ENCODE data around the gene FIGNL2. TPM values are rescaled to one million over a fixed set of nuclear protein-coding genes. Genes with fewer than 3 reads are reported as not detected.
A peak's percentile ranks its signal among the peaks of the same experiment; 100 is the strongest.

FIGNL2 gene
- total and polyA plus RNA-seq, 5 donors: 0.18 to 0.39 (median 0.26) TPM

DNA sequence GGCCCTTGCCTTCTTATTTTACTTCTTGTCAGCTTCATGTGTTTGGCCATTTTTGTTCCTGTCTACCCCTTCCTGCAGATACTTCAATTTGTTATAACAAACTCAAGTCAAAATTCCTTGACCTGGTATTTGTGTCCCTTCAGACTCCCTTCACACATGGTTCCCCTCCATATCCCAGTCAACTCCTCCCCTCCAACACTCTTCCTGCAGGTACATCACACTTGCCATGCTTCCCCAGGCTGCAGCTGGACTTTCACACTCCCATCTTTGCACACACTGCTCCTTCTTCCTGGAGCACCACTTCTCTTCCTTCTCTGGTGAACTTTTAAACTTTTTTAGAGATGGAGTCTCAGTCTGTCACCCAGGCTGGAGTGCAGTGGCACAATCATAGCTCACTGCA, 18.9 kb upstream of the FIGNL2 start:
- Histone ChIP-seq H3K27me3 (ENCODE audit: control insufficient read depth, insufficient read depth) (no peaks in the 10 kb centered on the region), H3K4me1 (ENCODE audit: control insufficient read depth, insufficient read depth, low read length) (peaks cover 3% of the 10 kb centered on the region)

DNA sequence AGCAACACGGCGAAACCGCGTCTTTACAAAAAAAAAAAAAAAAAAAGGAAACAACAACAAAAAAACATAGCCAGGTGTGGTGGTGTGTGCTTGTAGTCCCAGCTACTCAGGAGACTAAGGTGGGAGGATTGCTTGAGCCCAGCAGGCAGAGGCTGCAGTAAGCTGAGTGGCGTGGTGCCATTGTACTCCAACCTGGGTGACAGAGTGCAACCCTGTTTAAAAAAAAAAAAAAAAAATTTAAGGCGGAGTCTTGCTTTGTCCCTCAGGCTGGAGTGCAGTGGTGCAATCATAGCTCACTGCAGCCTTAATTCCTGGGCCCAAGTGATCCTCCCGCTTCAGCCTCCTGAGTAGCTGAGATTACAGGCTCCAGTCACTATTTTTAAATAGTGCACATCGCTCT, 18.2 kb upstream of the FIGNL2 start:
- no peak overlapping the region for H3K27ac ChIP-seq (ENCODE audit: low read length)
- no peak overlapping the region for H3K4me3 ChIP-seq (ENCODE audit: low read length)
- no peaks in the 10 kb centered on the region for H3K9me3 ChIP-seq (ENCODE audit: control insufficient read depth, low read length)
- peaks cover 3% of the 10 kb centered on the region for H3K4me1 ChIP-seq (ENCODE audit: control insufficient read depth, insufficient read depth, low read length)
- intact Hi-C loops (cut with DNase I): no loop called here
- DNase-seq: no peak
- 96% methylated on average over 8 of the region's 8 CpGs for WGBS
- H3K27me3 ChIP-seq (ENCODE audit: control insufficient read depth, insufficient read depth): no peaks in the 10 kb centered on the region
- no peak for ATAC-seq

More for the DNA sequence above, 18.9 kb upstream of the FIGNL2 start:
- no peak overlapping the region for H3K4me3 ChIP-seq (ENCODE audit: low read length)
- intact Hi-C loops (cut with DNase I): no loop called here
- ATAC-seq (no peak), DNase-seq (no peak)
- no peaks in the 10 kb centered on the region for H3K9me3 ChIP-seq (ENCODE audit: control insufficient read depth, low read length)
- H3K27ac ChIP-seq (ENCODE audit: low read length): no peak overlapping the region

DNA sequence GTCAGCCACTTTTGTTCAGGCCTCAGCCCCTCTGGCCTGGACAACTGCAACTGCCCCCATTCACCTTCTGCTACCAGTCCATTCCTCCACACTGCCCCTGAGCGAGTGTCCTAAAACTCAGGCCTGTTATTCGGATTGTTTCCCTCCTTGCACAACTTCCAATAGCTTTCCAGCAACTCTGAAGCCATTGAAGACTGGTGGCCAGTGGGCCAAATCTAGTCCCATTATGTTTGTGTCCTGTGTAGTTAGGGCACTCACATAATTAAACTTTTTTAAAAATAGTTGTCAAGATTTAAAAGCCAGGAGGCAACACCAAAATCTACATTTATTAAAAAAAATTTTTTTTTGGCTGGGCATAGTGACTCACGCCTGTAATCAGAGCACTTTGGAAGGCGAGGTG, 17.8 kb upstream of the FIGNL2 start:
- H3K4me3 ChIP-seq (ENCODE audit: low read length): no peak overlapping the region
- H3K9me3 ChIP-seq (ENCODE audit: control insufficient read depth, low read length): no peaks in the 10 kb centered on the region
- ATAC-seq: no peak
- H3K4me1 ChIP-seq (ENCODE audit: control insufficient read depth, insufficient read depth, low read length): peaks cover 3% of the 10 kb centered on the region
- no peak for DNase-seq
- no peaks in the 10 kb centered on the region for H3K27me3 ChIP-seq (ENCODE audit: control insufficient read depth, insufficient read depth)
- WGBS: 94% methylated on average over 4 of the region's 4 CpGs
- intact Hi-C loops (cut with DNase I): no loop called here
- no peak overlapping the region for H3K27ac ChIP-seq (ENCODE audit: low read length)

DNA sequence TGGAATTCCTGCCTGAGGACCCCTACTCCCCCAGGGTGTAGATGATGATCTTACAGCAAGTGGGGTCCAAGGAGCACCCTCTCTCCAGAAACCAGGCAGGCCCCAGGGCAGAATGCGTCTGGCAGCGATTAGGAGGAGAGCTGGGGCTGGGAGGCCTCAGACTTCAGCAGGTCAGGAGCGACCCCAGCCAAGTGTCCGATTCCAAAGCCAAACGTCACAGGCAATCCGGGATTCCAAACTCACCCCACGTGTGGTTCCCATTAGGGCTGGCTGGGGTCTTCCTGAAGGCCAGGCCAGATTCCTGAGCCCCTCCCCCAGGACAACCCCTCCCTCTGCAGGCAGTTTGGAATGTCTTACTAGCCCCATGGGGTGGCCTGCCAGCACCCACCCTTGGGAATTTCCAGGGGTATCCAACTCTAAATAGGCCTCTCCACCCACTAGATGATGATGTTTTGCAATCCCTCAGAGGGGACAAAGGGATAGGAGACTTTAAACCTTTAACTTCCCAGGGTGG, 17.3 kb upstream of the FIGNL2 start:
- 86% methylated on average over 7 of the region's 7 CpGs for WGBS
- Histone ChIP-seq H3K4me3 (ENCODE audit: low read length) (no peak overlapping the region), H3K9me3 (ENCODE audit: control insufficient read depth, low read length) (no peaks in the 10 kb centered on the region), H3K27ac (ENCODE audit: low read length) (no peak overlapping the region), H3K27me3 (ENCODE audit: control insufficient read depth, insufficient read depth) (no peaks in the 10 kb centered on the region), H3K4me1 (ENCODE audit: control insufficient read depth, insufficient read depth, low read length) (peaks cover 3% of the 10 kb centered on the region)
- ATAC-seq: no peak
- peak in 1 of 3 donors; percentile 14 for DNase-seq
- intact Hi-C loops (cut with DNase I): no loop called here

DNA sequence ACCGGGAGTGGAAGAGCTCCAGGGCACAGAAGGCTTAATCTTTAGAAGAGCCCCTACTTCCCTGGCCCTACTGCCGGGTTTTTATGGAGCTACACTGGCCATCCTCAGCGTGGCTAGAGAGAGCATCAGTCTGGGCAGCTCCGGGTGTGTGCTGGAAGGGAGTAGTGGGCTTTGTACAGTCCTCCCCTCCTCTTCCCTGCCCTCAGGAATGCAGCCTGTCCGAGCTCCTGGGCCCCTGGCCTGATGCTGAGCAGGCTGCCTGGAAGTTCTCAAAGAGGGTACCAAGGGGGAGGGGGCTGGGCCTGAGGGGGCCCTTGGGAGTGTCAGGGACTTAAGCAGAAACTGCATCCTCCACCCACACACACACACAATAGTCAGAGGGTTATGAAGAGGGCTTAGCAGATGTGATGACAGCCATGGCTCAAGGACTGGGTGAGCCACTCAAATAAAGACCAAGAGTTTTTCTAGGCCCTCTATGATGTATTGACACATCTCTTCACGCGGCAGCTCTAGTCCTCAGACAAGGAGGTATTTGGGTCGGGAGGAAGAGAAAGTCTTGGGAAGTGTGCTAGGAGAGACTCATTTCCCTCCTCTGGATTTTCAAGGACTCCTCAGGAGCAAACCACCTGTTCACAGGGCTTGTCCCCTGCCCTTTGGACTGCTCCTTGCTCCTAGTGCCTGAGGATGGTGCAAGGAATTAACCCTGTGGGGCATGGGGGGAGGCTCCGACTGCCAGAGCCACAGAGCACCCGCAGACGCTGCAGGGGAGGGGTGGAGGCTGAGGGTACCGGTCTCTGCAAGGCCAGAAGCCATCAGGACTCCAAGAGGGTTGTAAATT, 16.5 kb upstream of the FIGNL2 start:
- peaks cover 3% of the 10 kb centered on the region for H3K4me1 ChIP-seq (ENCODE audit: control insufficient read depth, insufficient read depth, low read length)
- intact Hi-C loops (cut with DNase I): no loop called here
- H3K27ac ChIP-seq (ENCODE audit: low read length): no peak overlapping the region
- peak in 1 of 3 donors; percentile 40 for DNase-seq
- ATAC-seq: no peak
- WGBS: 73% methylated on average over 12 of the region's 12 CpGs
- H3K4me3 ChIP-seq (ENCODE audit: low read length): peak overlapping the region; percentile 48
- H3K27me3 ChIP-seq (ENCODE audit: control insufficient read depth, insufficient read depth): no peaks in the 10 kb centered on the region
- no peaks in the 10 kb centered on the region for H3K9me3 ChIP-seq (ENCODE audit: control insufficient read depth, low read length)

DNA sequence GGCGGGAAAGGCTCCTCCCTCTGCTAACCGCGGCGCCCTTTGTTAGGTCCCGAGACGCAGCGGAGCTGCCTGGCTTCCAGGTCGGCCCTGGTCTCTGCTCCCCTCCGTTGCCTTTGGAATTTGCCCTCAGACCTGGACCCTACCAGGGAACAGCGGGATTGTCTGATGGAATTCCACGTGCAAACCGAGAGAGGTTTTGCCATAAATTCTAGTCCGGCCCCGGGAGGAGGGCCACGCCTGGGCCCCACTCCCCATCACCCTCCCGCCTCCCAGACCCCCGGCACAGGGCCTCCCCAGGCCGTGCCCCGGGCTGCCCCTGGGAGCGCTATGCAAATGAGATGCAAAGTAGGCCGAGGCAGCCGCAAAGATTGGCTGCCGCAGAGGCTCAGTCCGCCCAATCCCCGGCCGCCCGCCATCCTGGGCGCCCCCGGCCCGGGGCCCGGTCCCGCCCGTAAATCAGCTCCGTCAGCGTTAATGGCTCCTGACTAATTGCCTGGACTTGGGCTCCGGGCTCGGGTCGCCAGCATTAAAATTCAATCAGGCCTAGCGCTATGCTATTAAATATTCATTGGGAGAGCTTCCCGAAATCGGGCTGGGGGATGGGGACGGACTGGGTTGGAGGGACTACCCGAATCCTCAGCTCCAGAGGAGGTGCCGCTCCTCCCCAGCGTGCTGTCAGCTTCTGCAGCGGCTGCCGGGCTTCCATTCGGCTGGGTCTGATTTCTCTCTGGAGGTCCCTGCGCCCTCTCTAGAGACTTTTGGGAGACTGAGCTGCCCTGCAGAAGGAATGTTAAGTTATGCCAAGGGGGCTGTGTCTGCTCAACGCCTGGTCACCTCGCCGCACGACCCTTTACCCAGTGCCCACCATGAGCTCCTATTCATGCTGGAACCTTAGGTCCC, 15.7 kb upstream of the FIGNL2 start:
- DNase-seq (peak in 2 of 3 donors; percentile 65 to 72), ATAC-seq (peak; percentile 66 to 70)
- Histone ChIP-seq H3K4me3 (ENCODE audit: low read length) (peak overlapping the region; percentile 48), H3K9me3 (ENCODE audit: control insufficient read depth, low read length) (no peaks in the 10 kb centered on the region), H3K4me1 (ENCODE audit: control insufficient read depth, insufficient read depth, low read length) (no peaks in the 10 kb centered on the region), H3K27me3 (ENCODE audit: control insufficient read depth, insufficient read depth) (no peaks in the 10 kb centered on the region), H3K27ac (ENCODE audit: low read length) (no peak overlapping the region)
- intact Hi-C loops (cut with DNase I): no loop called here
- WGBS: 13% methylated on average over 53 of the region's 53 CpGs

DNA sequence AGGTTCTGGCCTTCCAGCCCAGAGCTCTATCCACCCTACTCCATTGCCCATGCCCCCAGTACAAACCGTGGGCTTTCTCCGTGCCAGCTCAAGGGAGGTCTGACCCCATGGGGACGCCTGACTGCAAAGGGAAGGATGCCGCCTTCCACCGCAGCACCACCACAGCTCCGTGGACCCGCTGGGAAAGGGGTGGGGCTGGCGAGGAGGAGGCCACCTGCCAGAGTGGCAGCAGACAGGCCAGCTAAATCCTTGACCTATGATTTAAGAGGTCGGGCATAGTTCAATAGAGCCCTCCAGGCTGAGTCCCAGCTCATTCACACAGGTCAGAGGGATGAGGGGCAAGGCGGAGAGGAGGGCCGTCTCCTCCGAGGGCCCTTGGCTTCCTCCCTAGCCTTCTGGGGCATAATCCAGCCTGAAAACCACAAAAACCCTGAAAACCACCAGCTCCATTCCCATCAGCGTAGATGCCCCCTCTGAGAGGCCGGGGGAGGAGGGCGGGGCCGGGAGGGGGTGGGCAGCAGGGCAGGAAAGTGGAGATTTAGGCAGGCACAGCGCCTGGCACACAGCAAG, 14.9 kb upstream of the FIGNL2 start:
- H3K27ac ChIP-seq (ENCODE audit: low read length): no peak overlapping the region
- 46% methylated on average over 17 of the region's 17 CpGs for WGBS
- no peaks in the 10 kb centered on the region for H3K4me1 ChIP-seq (ENCODE audit: control insufficient read depth, insufficient read depth, low read length)
- H3K4me3 ChIP-seq (ENCODE audit: low read length): peak overlapping the region; percentile 48
- ATAC-seq (peak; percentile 6 to 12), DNase-seq (no peak)
- H3K9me3 ChIP-seq (ENCODE audit: control insufficient read depth, low read length): no peaks in the 10 kb centered on the region
- no peaks in the 10 kb centered on the region for H3K27me3 ChIP-seq (ENCODE audit: control insufficient read depth, insufficient read depth)
- intact Hi-C loops (cut with DNase I): no loop called here

DNA sequence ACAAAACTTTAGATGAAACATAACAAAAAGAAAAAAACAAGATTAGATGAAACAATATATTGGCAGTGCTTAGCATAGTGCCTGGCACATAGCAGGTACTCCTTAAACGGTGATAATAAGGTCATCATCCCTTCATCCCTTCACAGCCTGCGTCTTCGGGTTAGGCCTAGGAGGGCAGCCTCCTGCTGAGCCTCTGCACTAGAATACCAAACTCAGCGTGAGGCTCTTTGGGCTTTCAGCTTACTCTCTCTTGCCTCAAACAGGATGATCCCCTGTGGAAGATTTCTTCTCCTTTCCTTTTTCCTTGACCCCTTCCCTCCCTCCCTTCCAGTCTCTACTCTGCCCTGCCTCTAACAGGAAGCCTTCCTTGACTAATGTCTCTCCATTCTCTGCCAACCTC, 14.4 kb upstream of the FIGNL2 start:
- H3K9me3 ChIP-seq (ENCODE audit: control insufficient read depth, low read length): no peaks in the 10 kb centered on the region
- no peaks in the 10 kb centered on the region for H3K4me1 ChIP-seq (ENCODE audit: control insufficient read depth, insufficient read depth, low read length)
- intact Hi-C loops (cut with DNase I): no loop called here
- DNase-seq: no peak
- H3K4me3 ChIP-seq (ENCODE audit: low read length): no peak overlapping the region
- ATAC-seq: no peak
- no peaks in the 10 kb centered on the region for H3K27me3 ChIP-seq (ENCODE audit: control insufficient read depth, insufficient read depth)
- WGBS: 85% methylated on average over 4 of the region's 4 CpGs
- H3K27ac ChIP-seq (ENCODE audit: low read length): no peak overlapping the region

DNA sequence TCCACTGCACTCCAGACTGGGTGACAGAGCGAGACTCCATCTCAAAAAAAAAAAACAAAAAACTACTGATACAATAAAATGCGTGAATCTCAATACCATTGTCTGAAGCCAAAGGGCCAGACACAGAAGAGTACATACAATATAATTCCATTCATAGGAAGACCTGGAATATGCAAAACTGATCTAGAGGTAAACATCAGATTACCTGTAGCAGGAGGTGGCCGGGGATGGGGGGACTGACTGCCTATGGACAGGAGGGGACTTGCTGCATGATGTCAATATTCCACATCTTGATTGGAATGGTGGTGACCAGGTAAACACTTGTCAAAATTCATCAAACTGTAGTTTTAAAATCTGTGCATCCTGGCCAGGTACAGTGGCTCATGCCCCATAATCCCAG, 12.5 kb upstream of the FIGNL2 start:
- intact Hi-C loops (cut with DNase I): no loop called here
- no peaks in the 10 kb centered on the region for H3K4me1 ChIP-seq (ENCODE audit: control insufficient read depth, insufficient read depth, low read length)
- no peaks in the 10 kb centered on the region for H3K27me3 ChIP-seq (ENCODE audit: control insufficient read depth, insufficient read depth)
- no peak overlapping the region for H3K27ac ChIP-seq (ENCODE audit: low read length)
- no peaks in the 10 kb centered on the region for H3K9me3 ChIP-seq (ENCODE audit: control insufficient read depth, low read length)
- ATAC-seq (no peak), DNase-seq (no peak)
- no peak overlapping the region for H3K4me3 ChIP-seq (ENCODE audit: low read length)
- 94% methylated on average over 3 of the region's 3 CpGs for WGBS

DNA sequence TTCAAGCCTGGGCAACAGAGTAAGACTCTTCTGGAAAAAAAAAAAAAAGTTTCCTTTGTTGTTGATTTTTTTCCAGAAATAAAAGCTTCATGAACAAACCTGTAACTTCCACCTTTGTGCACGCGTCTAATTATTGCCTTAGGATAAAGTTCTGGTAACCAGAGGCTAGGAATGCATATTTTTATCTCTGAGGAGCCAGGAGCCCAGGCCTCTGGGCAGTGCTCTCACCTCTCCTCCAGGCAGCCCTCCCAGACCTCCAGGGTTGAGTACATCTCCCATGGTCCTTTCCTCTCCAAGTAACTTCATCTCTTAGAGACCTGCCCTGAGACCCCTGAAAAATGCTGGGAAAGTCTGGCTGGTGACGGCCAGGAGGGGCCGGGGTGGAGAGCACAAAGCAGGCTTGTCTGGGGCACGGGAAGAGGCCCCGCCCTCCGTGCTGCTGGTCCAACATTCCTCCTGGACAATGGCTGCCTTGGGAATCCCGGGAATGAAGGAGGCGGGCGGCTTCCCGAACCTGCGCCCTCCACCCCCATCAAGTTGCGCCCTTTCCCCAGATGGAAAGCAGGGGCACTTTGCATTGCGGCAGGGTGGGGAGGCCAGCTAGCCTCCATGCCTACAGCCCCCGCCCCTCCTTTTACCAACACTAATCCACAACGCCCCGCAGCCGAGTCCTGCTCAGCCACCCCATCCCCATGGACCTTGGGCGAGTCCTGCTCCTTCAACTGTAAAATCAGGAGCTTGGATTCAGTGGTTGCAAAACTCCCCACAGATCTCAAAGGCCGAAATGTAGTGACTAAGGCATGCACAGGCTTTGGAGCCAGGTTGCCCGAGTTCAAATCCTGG, 7.3 kb upstream of the FIGNL2 start:
- DNase-seq: peak; percentile 60 to 83 (median 82)
- WGBS: 24% methylated on average over 21 of the region's 21 CpGs
- no peak overlapping the region for H3K4me3 ChIP-seq (ENCODE audit: low read length)

More for the DNA sequence above, 7.3 kb upstream of the FIGNL2 start:
- ATAC-seq: peak; percentile 74 to 80
- Histone ChIP-seq H3K27me3 (ENCODE audit: control insufficient read depth, insufficient read depth) (no peaks in the 10 kb centered on the region), H3K4me1 (ENCODE audit: control insufficient read depth, insufficient read depth, low read length) (no peaks in the 10 kb centered on the region), H3K27ac (ENCODE audit: low read length) (no peak overlapping the region), H3K9me3 (ENCODE audit: control insufficient read depth, low read length) (no peaks in the 10 kb centered on the region)
- intact Hi-C loops (cut with DNase I): no loop called here
